Muscle layer of colon (tissue), 2 donors: ENCODE data around the gene ADARB2.

Experiments used
- H3K27ac ChIP-seq: one replicate; pipeline ENCODE4 v1.7.0; 2013; ENCODE audit warnings: low read depth, mild to moderate bottlenecking, low read length, moderate library complexity
- H3K27me3 ChIP-seq, 2 donors: one replicate each; pipeline ENCODE4 v1.7.0; 2013; ENCODE audit warnings: low read length in 2 of 2, mild to moderate bottlenecking in 2 of 2; ENCODE audit not compliant: insufficient read depth in 2 of 2, control insufficient read depth in 1 of 2
- H3K36me3 ChIP-seq: one replicate; pipeline ENCODE4 v1.7.0; 2013; ENCODE audit warnings: mild to moderate bottlenecking, low read length; ENCODE audit not compliant: insufficient read depth
- H3K4me1 ChIP-seq: one replicate; pipeline ENCODE4 v1.7.0; 2013; ENCODE audit warnings: mild to moderate bottlenecking, low read length; ENCODE audit not compliant: insufficient read depth
- H3K4me3 ChIP-seq, 2 donors: one replicate each; pipeline ENCODE4 v1.7.0; 2013; ENCODE audit warnings: low read length in 2 of 2, low read depth in 1 of 2, mild to moderate bottlenecking in 1 of 2, moderate library complexity in 1 of 2
- H3K9ac ChIP-seq: one replicate; pipeline ENCODE4 v1.7.0; 2013; ENCODE audit warnings: low read length
- H3K9me3 ChIP-seq: one replicate; pipeline ENCODE4 v1.7.0; 2013; ENCODE audit warnings: mild to moderate bottlenecking, low read length
- donor health status: abdominal sarcoma.
- donor health status: Adenocarcinoma of cecum.

The ADARB2 gene

DNA sequence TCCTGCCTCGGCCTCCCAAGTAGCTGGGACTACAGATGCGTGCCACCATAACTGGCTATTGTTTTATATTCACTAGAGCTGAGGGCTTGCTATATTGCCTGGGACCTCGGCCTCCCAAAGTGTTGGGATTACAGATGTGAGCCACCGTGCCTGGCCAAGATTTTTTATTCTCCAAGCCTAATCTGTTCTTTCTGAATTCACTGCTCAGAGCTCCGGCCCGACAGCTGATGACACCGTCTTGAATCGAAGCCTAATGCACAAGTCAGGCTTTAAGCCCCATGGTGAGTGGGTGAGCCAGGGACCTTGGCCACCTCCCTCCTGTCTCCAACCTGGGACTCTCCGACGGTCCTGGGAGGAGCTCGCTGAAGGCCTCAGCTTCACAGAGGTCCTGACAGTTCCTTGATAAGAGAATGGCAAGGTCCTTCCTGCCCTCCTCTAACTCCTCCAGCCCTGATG is 342.3 kb downstream of the ADARB2 start:
- no peak overlapping the region for H3K27ac ChIP-seq
- no peaks in the 10 kb centered on the region for H3K9me3 ChIP-seq
- no peaks in the 10 kb centered on the region for H3K27me3 ChIP-seq
- H3K4me1 ChIP-seq: no peaks in the 10 kb centered on the region
- no peak overlapping the region for H3K4me3 ChIP-seq
- H3K36me3 ChIP-seq: no peaks in the 10 kb centered on the region
- no peak overlapping the region for H3K9ac ChIP-seq

DNA sequence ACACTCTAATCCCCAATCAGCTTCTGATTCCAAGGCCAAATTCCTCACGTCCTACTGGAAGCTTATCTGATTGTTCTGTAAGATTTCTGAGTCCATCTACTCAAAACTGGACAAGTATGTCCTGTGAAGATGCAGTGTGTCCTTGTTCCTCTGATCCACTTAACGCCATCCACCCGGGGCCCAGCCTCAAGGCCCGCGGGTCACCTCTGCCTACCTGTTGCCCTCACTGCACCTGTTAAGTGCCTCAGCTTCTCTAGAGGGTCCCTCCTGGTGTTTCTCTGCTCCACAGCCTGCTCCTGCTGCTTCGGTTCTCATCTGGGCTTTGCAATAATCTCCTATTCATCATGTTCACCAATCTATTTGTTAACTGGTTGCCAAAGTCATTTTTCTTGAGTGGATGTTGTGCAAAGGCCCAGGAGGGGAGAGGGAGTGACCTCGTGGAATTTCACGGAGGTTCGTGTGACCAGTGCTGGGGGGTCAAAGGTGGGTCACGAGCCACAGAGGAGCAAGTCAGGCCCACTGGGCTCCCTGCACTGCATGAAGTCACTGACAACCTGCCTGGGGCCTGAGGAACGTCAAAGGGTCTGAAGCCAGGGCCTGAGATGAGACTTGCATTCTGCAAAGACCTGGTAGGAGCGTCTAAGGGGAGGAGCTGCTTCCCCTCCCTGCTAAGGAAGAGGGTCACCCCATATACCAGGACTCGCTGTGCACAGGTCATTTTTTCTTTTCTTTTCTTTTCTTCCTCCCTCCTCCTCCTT is 343.0 kb downstream of the ADARB2 start:
- Histone ChIP-seq H3K36me3 (no peaks in the 10 kb centered on the region), H3K9me3 (no peaks in the 10 kb centered on the region), H3K9ac (no peak overlapping the region), H3K4me1 (no peaks in the 10 kb centered on the region), H3K27ac (no peak overlapping the region), H3K4me3 (no peak overlapping the region), H3K27me3 (no peaks in the 10 kb centered on the region)

DNA sequence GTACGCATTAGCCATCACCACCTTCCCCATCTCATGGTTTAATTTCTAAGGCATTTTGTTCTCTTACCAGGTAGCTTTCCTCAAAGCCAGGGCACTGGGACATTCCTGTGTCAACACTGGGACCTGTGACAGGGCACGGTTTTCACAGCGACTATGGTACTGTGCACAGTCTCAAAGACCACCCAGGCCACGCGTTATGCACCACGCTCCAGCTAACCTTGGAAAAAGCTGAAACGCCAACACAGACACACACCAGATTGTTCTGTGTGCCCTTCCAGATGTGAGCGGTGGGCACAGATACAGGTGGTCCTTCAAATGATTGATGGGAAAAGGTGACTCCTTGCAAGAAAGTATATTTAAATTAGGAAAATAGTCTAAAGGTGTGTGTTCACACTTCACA is 343.8 kb downstream of the ADARB2 start:
- no peak overlapping the region for H3K9ac ChIP-seq
- H3K27ac ChIP-seq: no peak overlapping the region
- H3K9me3 ChIP-seq: no peaks in the 10 kb centered on the region
- no peak overlapping the region for H3K4me3 ChIP-seq
- H3K4me1 ChIP-seq: no peaks in the 10 kb centered on the region
- H3K27me3 ChIP-seq: no peaks in the 10 kb centered on the region
- H3K36me3 ChIP-seq: no peaks in the 10 kb centered on the region

DNA sequence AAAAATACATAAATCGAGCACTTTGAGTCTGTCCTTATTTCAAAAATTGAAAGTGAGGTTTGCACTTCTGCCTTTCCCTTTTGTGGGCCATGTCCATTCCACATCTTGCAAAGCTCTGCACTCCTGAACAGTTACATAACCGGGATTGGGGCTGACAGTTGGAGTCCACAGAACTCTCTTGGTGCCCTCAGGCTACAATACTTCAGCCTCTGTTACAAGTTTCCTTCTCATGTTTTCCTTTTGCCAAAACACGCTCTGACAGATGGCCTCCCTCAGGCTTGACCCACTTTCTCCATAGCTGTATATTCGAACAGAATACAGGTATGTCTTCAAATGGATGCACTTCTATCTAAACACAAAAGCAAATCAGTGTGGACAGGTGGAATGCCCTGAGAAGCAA is 345.2 kb downstream of the ADARB2 start:
- Histone ChIP-seq H3K9me3 (no peaks in the 10 kb centered on the region), H3K27me3 (no peaks in the 10 kb centered on the region), H3K4me1 (no peaks in the 10 kb centered on the region), H3K36me3 (no peaks in the 10 kb centered on the region), H3K27ac (no peak overlapping the region), H3K4me3 (no peak overlapping the region), H3K9ac (no peak overlapping the region)

DNA sequence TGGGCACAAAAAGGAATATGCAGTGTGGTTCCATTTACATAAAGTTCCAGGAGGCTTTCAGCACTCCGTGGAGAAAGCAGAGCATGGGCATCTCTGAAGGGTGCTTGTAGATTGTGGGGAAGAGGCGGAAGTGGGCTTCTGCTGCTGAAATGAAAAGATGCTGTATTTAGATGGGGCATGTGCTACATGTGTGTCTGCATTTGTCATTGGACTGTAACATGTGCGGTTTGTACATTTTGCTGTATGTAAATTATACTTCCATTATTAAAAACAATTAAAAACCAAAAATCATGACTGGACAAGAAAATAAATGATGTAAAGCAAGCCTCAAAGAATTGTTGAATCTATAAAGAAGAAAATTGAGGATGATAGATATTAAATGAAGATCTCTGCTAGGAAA is 347.1 kb downstream of the ADARB2 start:
- no peak overlapping the region for H3K27ac ChIP-seq
- no peak overlapping the region for H3K9ac ChIP-seq
- no peak overlapping the region for H3K4me3 ChIP-seq
- no peaks in the 10 kb centered on the region for H3K27me3 ChIP-seq
- H3K36me3 ChIP-seq: no peaks in the 10 kb centered on the region
- H3K4me1 ChIP-seq: no peaks in the 10 kb centered on the region
- H3K9me3 ChIP-seq: no peaks in the 10 kb centered on the region

DNA sequence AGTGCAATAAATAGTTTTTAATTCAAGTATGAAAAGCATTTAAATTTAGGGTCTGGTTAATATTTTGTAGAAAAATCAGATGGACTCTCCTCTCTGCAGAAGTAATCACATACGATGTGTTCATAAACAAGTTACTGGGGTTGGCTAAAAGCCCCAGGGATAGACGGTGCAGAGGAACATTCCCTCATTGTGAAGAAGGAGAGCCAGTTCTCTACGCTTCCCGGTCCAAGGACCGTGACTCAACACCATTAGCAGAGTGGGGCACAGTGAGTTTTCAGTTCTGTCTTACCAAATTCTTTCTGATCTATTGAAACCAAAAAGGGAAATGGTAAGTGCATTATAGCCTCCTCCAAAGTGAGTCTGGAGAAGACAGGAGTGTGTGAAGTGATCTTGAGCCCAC is 353.3 kb downstream of the ADARB2 start:
- Histone ChIP-seq H3K9ac (no peak overlapping the region), H3K4me1 (no peaks in the 10 kb centered on the region), H3K27me3 (no peaks in the 10 kb centered on the region), H3K9me3 (no peaks in the 10 kb centered on the region), H3K4me3 (no peak overlapping the region), H3K36me3 (no peaks in the 10 kb centered on the region), H3K27ac (no peak overlapping the region)

DNA sequence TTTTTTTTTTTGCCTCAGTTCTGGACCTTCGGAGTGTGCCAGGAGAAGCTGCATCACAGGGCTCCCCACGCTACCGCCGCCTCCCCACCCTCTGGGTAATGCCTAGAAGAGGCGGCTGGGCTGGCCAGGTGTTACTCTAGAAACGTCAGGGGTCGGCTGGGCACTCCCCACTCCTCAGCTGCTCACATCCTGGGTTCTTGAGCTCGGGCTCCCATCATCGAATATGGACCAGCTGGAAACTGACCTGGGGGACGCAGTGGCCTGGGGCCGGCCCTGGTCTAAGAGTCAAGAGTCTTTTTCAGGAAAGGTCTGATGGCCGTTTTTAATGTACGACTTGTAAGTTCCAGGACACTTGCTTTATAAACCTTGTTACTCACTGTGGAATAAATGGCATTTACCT is 354.6 kb downstream of the ADARB2 start:
- no peak overlapping the region for H3K27ac ChIP-seq
- H3K4me3 ChIP-seq: no peak overlapping the region
- no peak overlapping the region for H3K9ac ChIP-seq
- H3K36me3 ChIP-seq: no peaks in the 10 kb centered on the region
- no peaks in the 10 kb centered on the region for H3K27me3 ChIP-seq
- H3K9me3 ChIP-seq: no peaks in the 10 kb centered on the region
- no peaks in the 10 kb centered on the region for H3K4me1 ChIP-seq

DNA sequence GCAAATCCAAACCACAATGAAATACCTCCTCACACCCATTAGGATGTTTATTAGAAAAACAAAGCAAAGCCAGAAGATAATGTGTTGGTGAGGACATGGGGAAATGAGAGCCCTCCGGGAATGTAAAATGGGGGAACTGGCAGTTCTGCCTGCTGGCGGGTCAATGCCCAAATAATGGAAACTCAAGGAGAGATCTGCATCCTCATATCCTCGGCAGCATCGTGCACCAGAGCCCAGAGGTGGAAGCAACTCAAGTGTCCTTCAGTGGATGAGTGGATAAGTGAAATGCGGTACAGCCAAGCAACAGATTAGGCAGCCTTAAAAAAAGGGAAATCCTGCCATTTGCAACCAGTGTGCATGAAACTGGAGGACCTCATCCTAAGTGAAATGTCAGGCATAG is 356.0 kb downstream of the ADARB2 start:
- Histone ChIP-seq H3K4me1 (no peaks in the 10 kb centered on the region), H3K9me3 (no peaks in the 10 kb centered on the region), H3K27ac (no peak overlapping the region), H3K27me3 (no peaks in the 10 kb centered on the region), H3K9ac (no peak overlapping the region), H3K4me3 (no peak overlapping the region), H3K36me3 (no peaks in the 10 kb centered on the region)

DNA sequence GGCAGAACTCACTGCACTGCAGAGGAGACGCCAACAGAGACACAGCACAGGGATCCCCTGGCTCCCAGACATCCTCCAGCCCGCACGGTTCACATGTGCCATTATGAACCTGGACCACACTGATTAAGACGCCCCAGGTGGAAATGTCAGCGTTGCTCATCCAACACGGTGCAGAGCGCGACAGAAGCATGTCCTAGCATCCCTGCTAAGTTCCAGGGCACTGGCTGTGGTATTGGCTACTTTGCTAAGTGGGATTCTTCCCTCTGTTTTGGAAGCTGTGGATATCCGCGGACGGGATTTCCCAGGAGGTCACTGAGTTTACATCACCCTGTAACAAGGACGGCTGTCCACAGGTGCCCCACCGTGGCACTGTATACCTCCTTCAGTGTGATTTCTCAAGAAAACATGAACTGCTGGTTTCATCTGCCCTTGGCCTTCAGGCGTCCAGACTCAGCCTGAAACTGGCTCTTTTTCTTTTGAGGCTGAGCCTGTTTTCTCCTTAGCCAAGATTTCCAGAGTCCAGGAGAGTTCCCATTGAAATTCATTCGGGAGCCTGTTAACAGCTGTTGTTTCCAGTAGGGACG is 357.1 kb downstream of the ADARB2 start:
- H3K4me3 ChIP-seq: no peak overlapping the region
- H3K9me3 ChIP-seq: no peaks in the 10 kb centered on the region
- H3K9ac ChIP-seq: no peak overlapping the region
- H3K4me1 ChIP-seq: no peaks in the 10 kb centered on the region
- no peaks in the 10 kb centered on the region for H3K27me3 ChIP-seq
- no peak overlapping the region for H3K27ac ChIP-seq
- H3K36me3 ChIP-seq: no peaks in the 10 kb centered on the region

DNA sequence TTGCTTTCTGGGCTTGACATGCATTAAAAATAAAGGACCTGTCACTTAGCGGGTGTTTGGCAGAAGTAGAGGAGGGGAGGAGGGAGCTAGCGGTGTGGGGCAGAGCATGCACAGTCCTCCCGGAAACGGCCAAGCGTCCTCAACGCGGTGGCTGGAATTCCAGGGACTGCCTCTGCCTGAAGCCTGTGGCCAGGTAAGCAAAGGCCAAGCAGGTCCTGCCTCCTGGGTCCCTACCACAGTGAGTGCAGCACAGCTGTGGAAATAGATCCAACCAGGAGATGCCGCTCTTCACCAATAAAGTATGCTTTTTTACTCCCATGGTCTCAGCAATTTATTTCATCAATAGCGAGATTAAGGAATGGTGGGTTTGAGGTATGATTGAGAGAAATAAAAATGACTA is 357.7 kb downstream of the ADARB2 start:
- no peaks in the 10 kb centered on the region for H3K9me3 ChIP-seq
- no peaks in the 10 kb centered on the region for H3K27me3 ChIP-seq
- H3K9ac ChIP-seq: no peak overlapping the region
- H3K4me1 ChIP-seq: no peaks in the 10 kb centered on the region
- H3K36me3 ChIP-seq: no peaks in the 10 kb centered on the region
- no peak overlapping the region for H3K4me3 ChIP-seq
- H3K27ac ChIP-seq: no peak overlapping the region

DNA sequence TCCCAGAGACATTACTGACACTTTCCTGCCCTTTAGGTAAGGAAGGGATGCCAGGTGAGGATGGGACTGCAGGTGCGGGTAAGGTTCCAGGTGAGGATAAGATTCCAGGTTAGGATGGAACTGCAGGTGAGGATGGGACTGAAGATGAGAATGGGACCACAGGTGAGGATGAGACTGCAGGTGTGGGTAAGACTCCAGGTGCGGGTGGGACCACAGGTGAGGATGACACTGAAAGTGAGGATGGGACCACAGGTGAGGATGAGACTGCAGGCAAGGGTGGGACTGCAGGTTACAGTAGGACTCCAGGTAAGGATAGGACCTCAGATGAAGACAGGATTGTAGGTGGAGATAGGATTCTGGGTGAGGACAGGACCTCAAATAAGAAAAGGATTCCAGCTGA is 358.9 kb downstream of the ADARB2 start:
- no peaks in the 10 kb centered on the region for H3K27me3 ChIP-seq
- H3K27ac ChIP-seq: no peak overlapping the region
- no peaks in the 10 kb centered on the region for H3K36me3 ChIP-seq
- no peak overlapping the region for H3K4me3 ChIP-seq
- no peaks in the 10 kb centered on the region for H3K4me1 ChIP-seq
- H3K9ac ChIP-seq: no peak overlapping the region
- H3K9me3 ChIP-seq: no peaks in the 10 kb centered on the region
